HL-60 (cell line): ENCODE measurements around the gene CCSER1.

Experiments used
- GABPA ChIP-seq: IDR thresholded peaks from 2 replicates; pipeline ENCODE4 v1.6.1; 2012; ENCODE audit warnings: low read depth
- POLR2AphosphoS5 ChIP-seq: IDR thresholded peaks from 2 replicates; pipeline ENCODE4 v1.6.1; 2012; ENCODE audit warnings: low read depth
- REST ChIP-seq: IDR thresholded peaks from 2 replicates; pipeline ENCODE4 v1.6.1; 2012; ENCODE audit warnings: low read depth; ENCODE audit not compliant: insufficient replicate concordance
- SPI1 ChIP-seq: IDR thresholded peaks from 2 replicates; pipeline ENCODE4 v1.6.1; 2012; ENCODE audit warnings: low read depth, mild to moderate bottlenecking, borderline replicate concordance
- TF ChIP-seq, protein P1 (sequence below): IDR thresholded peaks from one replicate; pipeline ENCODE4 v1.5.1; 2011; ENCODE audit warnings: low read length, control low read depth, inconsistent platforms; ENCODE audit not compliant: insufficient read depth

DNA sequence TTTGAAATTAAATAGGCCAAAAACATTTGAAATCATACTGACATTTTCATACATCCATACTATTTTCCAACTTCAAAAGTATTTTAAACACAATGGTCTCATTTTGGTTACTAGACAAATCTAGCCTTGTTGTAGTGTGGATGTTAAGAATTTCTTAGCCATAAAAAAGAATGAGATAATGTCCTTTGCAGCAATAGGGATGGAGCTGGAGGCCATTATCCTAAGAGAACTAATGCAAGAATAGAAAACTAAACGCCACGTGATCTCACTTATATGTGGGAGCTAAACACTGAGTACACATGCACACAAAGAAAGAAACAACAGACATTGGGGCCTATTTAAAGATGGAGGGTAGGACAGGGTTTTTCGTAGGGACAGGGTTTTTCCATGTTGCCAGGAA is 153.8 kb downstream of the CCSER1 start:
- TF ChIP-seq, protein P1, sequence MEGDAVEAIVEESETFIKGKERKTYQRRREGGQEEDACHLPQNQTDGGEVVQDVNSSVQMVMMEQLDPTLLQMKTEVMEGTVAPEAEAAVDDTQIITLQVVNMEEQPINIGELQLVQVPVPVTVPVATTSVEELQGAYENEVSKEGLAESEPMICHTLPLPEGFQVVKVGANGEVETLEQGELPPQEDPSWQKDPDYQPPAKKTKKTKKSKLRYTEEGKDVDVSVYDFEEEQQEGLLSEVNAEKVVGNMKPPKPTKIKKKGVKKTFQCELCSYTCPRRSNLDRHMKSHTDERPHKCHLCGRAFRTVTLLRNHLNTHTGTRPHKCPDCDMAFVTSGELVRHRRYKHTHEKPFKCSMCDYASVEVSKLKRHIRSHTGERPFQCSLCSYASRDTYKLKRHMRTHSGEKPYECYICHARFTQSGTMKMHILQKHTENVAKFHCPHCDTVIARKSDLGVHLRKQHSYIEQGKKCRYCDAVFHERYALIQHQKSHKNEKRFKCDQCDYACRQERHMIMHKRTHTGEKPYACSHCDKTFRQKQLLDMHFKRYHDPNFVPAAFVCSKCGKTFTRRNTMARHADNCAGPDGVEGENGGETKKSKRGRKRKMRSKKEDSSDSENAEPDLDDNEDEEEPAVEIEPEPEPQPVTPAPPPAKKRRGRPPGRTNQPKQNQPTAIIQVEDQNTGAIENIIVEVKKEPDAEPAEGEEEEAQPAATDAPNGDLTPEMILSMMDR, result no peak
- no peak for TF ChIP-seq GABPA
- TF ChIP-seq REST, result no peak
- no peak for TF ChIP-seq POLR2AphosphoS5
- TF ChIP-seq SPI1, result no peak
